Activated T-cell treated with anti-CD3 and anti-CD28 coated beads, Interleukin-2, amount 50 U/mL, for 72 hours (primary cell): ENCODE measurements around the gene RUNX1. TPM values are rescaled to one million over a fixed set of nuclear protein-coding genes. Genes with fewer than 3 reads are reported as not detected.

Experiments
- ATAC-seq, 2 donors: fragments of 150-1000 bp; cut with Tn5 transposase; replicated peaks in 1 of 2; 2 replicates each; pipeline ENCODE4 v1.10.0; 2021; ENCODE audit warnings: moderate library complexity in 2 of 2, mild to moderate bottlenecking in 1 of 2
- DNase-seq, 2 donors: peaks; one replicate each; pipeline ENCODE4 v3.0.0; 2021 to 2022; ENCODE audit warnings: mixed read lengths in 1 of 2
- H3K27ac Mint-ChIP-seq: one replicate; pipeline ENCODE4 v1.8.0; 2022; ENCODE audit warnings: mild to moderate bottlenecking, moderate library complexity, mixed read lengths
- H3K27me3 Mint-ChIP-seq: one replicate; pipeline ENCODE4 v1.8.0; 2022; ENCODE audit warnings: low read depth, mixed read lengths
- H3K36me3 Mint-ChIP-seq, 2 donors: one replicate each; pipeline ENCODE4 v1.8.0; 2022; ENCODE audit warnings: mixed read lengths in 2 of 2, mild to moderate bottlenecking in 1 of 2; ENCODE audit not compliant: insufficient read depth in 2 of 2
- H3K4me1 Mint-ChIP-seq: one replicate; pipeline ENCODE4 v1.8.0; 2022; ENCODE audit warnings: low read depth, mixed read lengths
- H3K4me3 Mint-ChIP-seq, 2 donors: one replicate each; pipeline ENCODE4 v1.8.0; 2022; ENCODE audit warnings: mild to moderate bottlenecking in 2 of 2, mixed read lengths in 2 of 2, moderate library complexity in 2 of 2
- H3K9me3 Mint-ChIP-seq, 2 donors: one replicate each; pipeline ENCODE4 v1.8.0; 2022; ENCODE audit warnings: mixed read lengths in 2 of 2
- total RNA-seq, 2 donors: library from RNA; stranded (reverse); gene quantifications; one replicate each; pipeline ENCODE4 v1.2.3, GENCODE V29; 2022

RUNX1 gene
- total RNA-seq, 2 donors from 2014 or later = 36.6 to 56.2 TPM

DNA sequence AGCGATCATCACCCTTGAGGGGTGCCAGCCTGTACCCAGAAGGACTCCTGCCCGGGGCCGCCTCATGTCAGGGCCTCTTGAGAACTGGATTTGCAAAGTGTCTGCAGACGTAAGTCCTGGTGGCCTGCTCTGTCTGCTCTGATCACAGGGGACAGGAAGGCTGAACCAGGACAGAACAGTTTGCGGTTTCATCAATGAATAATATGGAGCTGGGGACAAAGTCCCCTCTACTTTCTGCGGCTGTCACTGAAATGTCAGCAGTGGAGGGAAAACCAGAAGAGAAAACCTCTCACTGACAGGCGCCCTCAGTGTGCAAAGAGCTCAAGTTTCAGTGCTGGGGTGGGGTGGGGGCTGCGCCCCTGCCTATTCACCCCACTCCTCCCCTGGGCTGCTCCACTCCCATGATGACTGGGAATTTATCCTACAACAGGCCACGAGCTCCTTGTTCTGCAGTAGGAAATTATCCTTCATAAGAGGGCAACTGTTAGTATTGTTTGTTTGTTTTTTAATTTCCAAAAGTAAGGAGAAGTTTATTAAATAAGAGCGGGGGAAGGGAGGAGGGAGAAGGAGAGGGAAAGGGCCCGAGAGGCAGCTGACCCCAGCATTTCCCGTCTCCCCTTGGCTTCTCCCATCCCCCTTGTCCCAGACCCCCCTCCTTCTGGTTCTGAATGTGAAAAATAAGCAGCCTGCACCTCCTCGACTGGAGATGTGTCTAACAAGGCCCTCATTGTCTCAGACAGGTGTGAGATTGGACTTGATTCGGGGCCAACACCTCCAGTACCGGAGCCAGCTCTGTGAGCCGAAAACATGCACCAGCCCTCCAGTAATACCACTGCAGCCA is 231.1 kb downstream of the RUNX1 start:
- Mint-ChIP-seq H3K4me3 (no peak overlapping the region), H3K4me1 (peaks cover 41% of the 10 kb centered on the region), H3K36me3 (peaks cover 12 to 23% of the 10 kb centered on the region in 2 donors), H3K9me3 (no peaks in the 10 kb centered on the region), H3K27me3 (no peaks in the 10 kb centered on the region), H3K27ac (peak overlapping the region; percentile 36)
- no peak for ATAC-seq
- DNase-seq = no peak

DNA sequence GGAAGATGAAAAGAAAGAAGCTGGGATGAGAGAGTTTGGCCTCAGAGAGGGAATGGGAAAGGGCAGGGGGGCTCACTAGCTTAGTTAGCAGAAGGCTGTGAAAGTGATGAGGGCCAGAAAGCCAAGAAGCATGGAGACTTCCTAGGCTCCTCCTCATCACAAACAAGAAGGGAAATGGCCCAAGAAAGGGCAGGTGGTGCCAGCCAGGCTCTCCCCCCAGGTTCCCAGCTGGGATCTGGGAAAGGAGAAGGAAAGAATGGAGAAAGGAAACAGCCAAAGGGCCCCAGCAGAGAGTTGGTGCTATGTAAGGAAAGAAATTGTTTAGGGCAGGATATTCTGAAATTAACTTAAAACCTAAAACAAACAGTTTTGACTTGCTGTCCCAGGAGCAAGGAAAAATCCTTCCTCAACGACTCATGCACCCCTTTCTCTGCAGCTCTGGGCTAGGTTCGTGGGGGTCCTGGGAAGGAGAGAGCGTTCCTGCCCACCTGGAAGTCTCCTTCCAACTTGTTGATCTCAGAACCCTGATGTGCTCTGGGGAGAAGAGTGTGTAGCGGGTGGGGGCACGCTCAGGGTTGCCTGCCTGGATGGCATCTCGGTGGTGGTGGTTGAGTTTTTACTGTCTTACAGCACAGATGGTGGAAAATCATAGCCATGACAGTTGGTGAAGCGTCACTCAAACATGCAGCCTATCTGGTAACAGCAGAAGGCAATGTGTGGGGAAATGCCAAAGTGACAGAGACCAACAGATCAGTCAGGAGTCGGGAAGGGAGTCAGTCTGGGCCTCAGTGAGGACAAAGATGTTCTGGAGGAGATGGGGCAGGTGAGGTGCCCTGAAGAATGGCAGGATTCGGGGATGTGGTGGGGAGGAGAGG is 233.0 kb downstream of the RUNX1 start:
- Mint-ChIP-seq H3K36me3 (peaks cover 10 to 21% of the 10 kb centered on the region in 2 donors), H3K27me3 (no peaks in the 10 kb centered on the region), H3K4me3 (no peak overlapping the region), H3K9me3 (no peaks in the 10 kb centered on the region), H3K27ac (no peak overlapping the region), H3K4me1 (peaks cover 60% of the 10 kb centered on the region)
- no peak for ATAC-seq
- no peak for DNase-seq

DNA sequence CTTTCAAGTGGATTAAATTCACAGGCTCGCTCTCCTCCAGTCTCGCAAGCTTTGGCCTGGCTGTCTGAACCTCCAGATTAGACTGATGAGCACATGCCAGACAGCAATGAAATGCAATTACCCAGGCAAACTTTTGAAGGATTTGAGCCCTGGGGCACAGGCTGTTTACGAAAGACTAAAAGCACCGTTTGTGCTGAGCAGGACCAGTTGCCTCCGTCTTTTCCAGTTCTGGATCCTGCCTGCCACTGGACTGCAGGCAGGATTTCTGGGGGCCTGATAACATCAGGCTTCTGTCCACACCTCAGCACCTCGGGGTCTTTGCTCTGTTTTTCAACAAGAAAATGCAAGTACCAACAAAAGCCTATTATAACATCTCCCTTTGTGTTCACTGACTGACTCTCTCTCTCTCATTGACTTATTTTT is 234.6 kb downstream of the RUNX1 start:
- no peak for ATAC-seq
- peaks cover 73% of the 10 kb centered on the region for H3K4me1 Mint-ChIP-seq
- no peak overlapping the region for H3K4me3 Mint-ChIP-seq
- no peaks in the 10 kb centered on the region for H3K27me3 Mint-ChIP-seq
- peaks cover 10 to 21% of the 10 kb centered on the region in 2 donors for H3K36me3 Mint-ChIP-seq
- H3K9me3 Mint-ChIP-seq = no peaks in the 10 kb centered on the region
- peak overlapping the region; percentile 56 for H3K27ac Mint-ChIP-seq
- no peak for DNase-seq

DNA sequence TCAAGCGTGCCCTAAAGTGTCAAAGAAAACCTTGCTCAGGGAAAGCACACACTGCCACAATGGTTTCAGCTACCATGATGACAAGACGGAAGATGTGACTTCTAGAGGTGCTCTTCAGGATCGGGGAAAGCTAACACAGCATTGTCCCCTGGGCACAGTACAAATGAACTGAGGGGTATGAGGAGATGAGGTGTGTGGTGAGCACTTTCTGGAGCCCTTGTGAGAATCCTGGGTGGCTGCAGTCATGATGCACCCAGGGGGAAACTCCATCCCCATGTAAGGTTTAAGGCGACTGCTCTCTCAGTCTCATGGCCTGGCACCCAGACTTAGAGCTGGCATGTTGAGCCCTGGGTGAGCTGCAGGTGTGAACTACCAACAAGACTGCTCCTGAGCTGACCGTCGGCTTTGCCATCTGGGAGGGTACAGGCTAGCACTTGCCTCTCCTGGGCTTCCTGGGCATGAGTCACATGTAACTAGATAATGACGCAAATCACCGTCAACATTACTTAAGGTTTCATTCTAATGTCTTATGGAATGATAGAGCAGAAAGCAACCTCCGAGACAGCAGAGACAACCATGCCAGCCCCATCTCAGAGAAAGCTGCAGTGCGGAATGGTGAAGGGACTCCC is 235.7 kb downstream of the RUNX1 start:
- Mint-ChIP-seq H3K4me3 (no peak overlapping the region), H3K27me3 (no peaks in the 10 kb centered on the region), H3K36me3 (peaks cover 10 to 29% of the 10 kb centered on the region in 2 donors), H3K9me3 (no peaks in the 10 kb centered on the region), H3K4me1 (peaks cover 79% of the 10 kb centered on the region), H3K27ac (no peak overlapping the region)
- no peak for DNase-seq
- no peak for ATAC-seq

DNA sequence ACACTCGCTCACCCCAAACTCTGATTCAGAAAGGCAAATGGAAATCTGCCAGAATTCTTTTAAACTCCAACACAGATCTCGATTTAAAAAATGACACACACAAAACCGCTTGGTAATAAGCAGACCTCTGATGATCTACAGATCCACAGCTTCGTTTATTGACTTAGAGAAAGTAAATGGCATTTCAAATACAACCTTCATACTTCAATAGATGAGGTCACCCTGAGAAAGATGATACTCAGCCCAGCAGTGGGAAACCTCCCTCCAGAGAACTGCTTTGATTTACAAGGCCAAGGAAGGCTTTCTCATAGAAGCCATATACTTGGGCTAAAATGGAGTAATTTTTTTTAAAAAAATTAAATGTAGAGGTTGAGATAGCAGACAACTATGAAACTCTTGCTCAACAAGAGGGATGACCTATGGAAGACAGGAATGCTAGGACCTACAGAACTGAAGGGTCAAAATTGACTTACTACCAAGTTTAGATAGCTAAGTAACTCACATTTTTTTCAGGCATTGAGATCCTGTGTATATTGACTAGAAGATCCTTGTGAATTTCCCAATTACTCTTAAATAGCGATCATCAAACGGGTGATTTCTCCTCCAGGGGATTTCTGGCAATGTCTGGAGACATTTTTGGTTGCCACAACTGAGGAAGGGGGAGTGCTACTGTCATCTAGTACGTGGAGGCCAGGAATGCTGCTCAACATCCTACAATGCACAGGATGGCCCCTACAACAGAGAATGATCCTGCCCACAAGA is 236.4 kb downstream of the RUNX1 start:
- DNase-seq (no peak), ATAC-seq (no peak)
- Mint-ChIP-seq H3K4me1 (peaks cover 86% of the 10 kb centered on the region), H3K9me3 (no peaks in the 10 kb centered on the region), H3K4me3 (no peak overlapping the region), H3K27ac (no peak overlapping the region), H3K27me3 (no peaks in the 10 kb centered on the region), H3K36me3 (peaks cover 10 to 29% of the 10 kb centered on the region in 2 donors)

DNA sequence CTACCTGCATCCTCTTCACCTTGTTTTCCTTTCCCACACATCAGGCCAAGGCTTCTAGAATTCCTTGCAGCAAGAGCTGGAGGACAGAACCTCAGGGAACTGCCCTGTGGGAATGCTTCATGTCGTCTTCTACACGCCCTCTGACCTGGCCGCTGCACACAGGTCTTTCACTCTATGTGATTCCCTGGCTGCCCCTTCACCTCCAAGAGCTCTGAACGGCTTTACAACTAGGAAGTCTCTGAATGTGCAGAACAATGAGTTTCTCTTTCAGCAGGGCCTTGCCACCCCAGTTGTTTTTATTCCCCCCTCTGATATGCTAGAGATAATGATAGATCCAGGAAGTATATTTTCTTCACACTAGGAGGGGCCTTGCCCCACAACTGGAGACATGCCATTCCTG is 237.7 kb downstream of the RUNX1 start:
- Mint-ChIP-seq H3K36me3 (peaks cover 9 to 31% of the 10 kb centered on the region in 2 donors), H3K4me3 (no peak overlapping the region), H3K27ac (peak overlapping the region; percentile 18)

DNA sequence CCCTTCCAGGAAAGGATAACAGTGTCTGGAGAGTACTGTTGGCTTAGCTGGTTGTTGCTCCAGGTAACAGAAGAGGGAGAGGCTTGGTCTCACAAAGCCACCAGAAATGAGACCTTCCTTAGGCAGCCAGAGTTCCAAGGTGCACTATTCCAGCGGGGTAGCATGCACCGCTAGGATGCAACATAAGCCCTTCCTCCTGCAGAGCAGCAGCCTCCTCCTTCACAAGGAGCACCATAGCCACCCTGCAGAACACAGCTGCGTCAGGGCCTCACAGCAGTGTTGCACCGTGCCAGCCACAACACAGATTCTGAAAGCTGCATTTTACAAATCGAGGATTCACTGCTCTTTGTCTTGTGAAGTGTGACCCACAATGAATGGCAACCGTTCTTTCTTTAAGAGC is 238.3 kb downstream of the RUNX1 start:
- Mint-ChIP-seq H3K9me3 (peaks cover 2% of the 10 kb centered on the region in 2 donors), H3K4me1 (peaks cover 93% of the 10 kb centered on the region), H3K36me3 (peaks cover 10 to 30% of the 10 kb centered on the region in 2 donors), H3K27ac (no peak overlapping the region), H3K4me3 (no peak overlapping the region), H3K27me3 (no peaks in the 10 kb centered on the region)
- no peak for ATAC-seq
- no peak for DNase-seq

More for the DNA sequence above, 237.7 kb downstream of the RUNX1 start:
- DNase-seq (no peak), ATAC-seq (no peak)
- Mint-ChIP-seq H3K4me1 (peaks cover 92% of the 10 kb centered on the region), H3K27me3 (no peaks in the 10 kb centered on the region), H3K9me3 (peaks cover under 1 to 2% of the 10 kb centered on the region in 2 donors)

DNA sequence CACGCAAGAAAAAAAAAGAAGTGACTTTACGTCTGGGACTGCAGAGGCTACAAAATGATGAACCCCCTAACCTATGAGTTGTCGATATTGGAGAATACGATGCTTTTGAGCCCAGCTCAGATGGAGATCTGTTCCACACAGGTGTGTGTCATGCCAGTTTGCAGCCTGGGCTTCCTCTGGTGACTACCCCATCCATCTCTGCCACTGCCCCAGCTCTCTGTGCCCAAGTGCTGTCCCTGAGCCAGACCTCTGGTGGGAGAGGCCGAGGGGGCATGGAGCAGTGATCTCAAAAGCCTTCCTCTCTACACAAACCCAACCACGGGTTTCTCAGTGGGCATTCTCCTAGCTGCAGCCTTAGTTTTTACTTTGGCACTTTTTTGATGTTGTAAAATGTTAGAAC is 239.3 kb downstream of the RUNX1 start:
- DNase-seq (no peak), ATAC-seq (no peak)
- Mint-ChIP-seq H3K4me1 (peaks cover 94% of the 10 kb centered on the region), H3K27ac (no peak overlapping the region), H3K27me3 (no peaks in the 10 kb centered on the region), H3K4me3 (no peak overlapping the region), H3K36me3 (peaks cover 12 to 34% of the 10 kb centered on the region in 2 donors), H3K9me3 (peaks cover 2% of the 10 kb centered on the region in 2 donors)

DNA sequence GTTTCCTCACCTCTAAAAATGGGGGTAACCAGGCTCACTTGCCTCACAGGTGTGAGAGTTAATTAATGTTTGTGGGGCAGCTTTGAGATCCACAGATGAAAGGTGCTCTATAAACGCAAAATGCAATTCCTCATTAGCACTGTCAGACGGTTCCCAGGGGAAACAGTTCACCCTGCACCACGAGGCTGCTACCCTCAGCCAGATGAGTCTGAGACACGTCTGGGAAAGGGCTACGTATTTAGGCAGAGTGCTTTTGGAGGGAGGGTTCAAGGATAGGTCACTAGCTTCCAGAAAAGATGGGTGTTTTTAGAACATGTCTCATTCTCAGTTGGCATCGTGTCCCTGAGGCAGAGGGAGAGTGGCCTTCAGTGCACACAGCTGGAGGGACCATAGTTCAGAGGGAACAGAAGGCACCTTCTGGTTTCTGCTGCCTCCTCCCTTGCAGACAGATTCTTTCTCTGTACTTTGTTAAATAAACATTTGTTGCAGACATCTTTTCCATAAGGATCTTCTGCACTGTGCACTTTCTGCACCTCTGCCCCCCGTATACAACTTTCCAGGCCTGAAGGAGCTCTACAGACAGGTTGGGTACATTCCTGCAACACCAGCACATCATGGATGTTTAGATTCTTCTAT is 240.4 kb downstream of the RUNX1 start:
- peaks cover 14 to 37% of the 10 kb centered on the region in 2 donors for H3K36me3 Mint-ChIP-seq
- DNase-seq (no peak), ATAC-seq (no peak)
- H3K4me1 Mint-ChIP-seq = peaks cover 96% of the 10 kb centered on the region
- peaks cover 2% of the 10 kb centered on the region in 2 donors for H3K9me3 Mint-ChIP-seq
- no peaks in the 10 kb centered on the region for H3K27me3 Mint-ChIP-seq
- peak overlapping the region; percentile 76 to 79 for H3K4me3 Mint-ChIP-seq
- H3K27ac Mint-ChIP-seq = peak overlapping the region; percentile 90

DNA sequence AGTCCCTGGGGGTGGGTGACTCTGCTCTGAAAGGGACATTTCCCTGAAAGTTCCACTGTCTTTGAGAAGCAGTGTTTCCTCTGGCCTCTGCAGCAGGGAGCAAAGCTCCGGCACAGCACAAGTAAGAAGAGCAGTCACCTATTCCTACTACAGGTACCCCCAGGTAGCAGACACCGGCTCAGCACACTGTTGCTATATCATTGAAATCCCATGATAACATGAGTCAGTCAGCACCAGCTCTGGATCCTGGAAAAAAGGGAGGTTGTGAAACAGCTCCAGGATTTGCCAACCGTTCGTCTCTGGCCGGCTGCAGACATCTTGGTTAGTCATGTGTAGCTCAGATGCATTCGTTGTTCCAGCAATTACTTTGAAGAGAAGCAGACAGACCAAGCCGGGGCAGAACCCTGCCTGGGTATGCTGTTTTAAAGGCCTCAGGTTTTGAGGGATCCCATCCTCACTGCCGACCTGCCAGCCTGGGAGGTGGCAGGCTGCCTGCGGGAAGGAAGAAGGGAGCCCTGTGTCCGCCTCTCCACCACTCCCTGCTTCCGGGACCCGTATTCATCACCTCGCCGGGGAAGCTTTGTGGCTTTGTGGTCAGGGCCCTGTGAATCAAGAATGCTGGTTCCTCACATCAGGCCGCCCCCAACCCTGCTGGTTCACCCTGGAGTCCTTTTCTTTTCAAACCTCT is 241.1 kb downstream of the RUNX1 start:
- H3K27ac Mint-ChIP-seq = peak overlapping the region; percentile 90
- no peaks in the 10 kb centered on the region for H3K27me3 Mint-ChIP-seq
- peaks cover 12 to 38% of the 10 kb centered on the region in 2 donors for H3K36me3 Mint-ChIP-seq
- H3K4me3 Mint-ChIP-seq = peak overlapping the region; percentile 76 to 79
- ATAC-seq = peak; percentile 61 to 65
- DNase-seq = peak; percentile 80 to 87
- H3K9me3 Mint-ChIP-seq = peaks cover 2% of the 10 kb centered on the region in 2 donors
- H3K4me1 Mint-ChIP-seq = peaks cover 93% of the 10 kb centered on the region

DNA sequence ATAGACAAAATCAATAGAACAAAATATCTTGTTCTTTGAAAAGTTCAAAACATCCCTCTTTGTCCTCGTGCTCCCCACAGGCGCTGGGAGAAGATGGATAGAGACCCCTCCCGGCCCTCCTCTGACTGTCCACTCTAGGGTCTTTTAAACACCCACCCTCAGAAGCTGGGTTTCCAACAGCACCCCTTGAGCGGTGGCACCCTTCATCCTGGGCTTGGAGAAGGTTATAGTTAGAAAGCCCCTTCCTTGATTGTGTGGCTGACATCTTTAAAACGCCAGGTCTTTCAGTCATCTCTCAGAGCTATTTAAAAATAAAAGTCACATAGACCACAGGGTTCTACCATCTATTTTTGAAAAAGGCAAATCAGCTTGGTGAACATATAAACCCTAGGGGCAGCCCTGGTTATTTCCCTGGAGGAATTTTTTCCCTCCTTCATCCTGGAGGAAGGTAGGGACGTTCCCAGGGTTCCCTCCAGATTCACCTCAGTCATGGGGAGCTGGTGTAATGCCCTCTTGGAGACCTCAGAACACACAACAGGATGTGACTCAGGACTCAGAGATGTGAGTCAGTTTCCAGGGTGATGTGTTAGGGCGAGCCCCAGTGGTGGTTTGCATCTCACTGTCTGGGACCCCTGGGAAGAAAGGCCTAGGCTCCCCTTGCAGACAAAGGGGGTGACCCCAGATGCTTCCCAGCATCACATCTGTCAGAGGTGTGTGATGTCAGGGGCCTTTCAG is 241.8 kb downstream of the RUNX1 start:
- peaks cover 2% of the 10 kb centered on the region in 2 donors for H3K9me3 Mint-ChIP-seq
- H3K4me1 Mint-ChIP-seq = peaks cover 94% of the 10 kb centered on the region
- peak; percentile 79 for DNase-seq
- peak overlapping the region; percentile 76 to 79 for H3K4me3 Mint-ChIP-seq
- H3K27ac Mint-ChIP-seq = peak overlapping the region; percentile 94
- H3K36me3 Mint-ChIP-seq = peaks cover 12 to 43% of the 10 kb centered on the region in 2 donors
- H3K27me3 Mint-ChIP-seq = no peaks in the 10 kb centered on the region
- peak; percentile 93 to 94 for ATAC-seq
